Measurements from ENCODE around the gene OR8D1.
"Not testable (repeated sequence)": the region's sequence is repeated elsewhere in the genome, so short reads cannot be mapped to it uniquely, and the experiment has no call there.

Gene OR8D1

GRCh38 chr11:124278261-124278660 lies 35.5 kb downstream of the OR8D1 start:
- no peak for DNase-seq

- no peak for DNase-seq
Measured at GRCh38 chr11:124277804-124278203, 35.9 kb downstream of the OR8D1 start.

GRCh38 chr11:124277207-124277606 lies 36.5 kb downstream of the OR8D1 start:
- DNase-seq, result no peak

DNA sequence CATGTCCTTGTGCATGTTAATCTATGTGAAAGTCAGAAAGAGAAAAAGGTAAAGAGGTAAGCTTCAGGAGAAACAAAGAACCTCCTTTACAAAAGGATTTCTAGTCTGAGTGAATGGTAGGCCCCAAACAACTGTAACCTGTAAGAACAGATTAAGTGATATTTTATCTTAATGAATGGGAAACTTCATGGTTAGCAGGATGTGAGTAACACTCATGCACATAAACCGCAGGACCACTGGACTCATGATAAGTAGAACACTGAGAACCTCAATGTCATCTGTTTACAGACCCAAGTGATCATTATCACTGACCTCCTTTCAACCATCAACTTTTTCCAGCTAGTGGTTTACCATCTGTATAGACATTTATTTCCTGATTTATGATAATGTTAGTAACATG lies 37.7 kb downstream of the OR8D1 start:
- no peak for DNase-seq

- DNase-seq, result no peak
Measured at GRCh38 chr11:124274000-124274399, 39.7 kb downstream of the OR8D1 start.

DNA sequence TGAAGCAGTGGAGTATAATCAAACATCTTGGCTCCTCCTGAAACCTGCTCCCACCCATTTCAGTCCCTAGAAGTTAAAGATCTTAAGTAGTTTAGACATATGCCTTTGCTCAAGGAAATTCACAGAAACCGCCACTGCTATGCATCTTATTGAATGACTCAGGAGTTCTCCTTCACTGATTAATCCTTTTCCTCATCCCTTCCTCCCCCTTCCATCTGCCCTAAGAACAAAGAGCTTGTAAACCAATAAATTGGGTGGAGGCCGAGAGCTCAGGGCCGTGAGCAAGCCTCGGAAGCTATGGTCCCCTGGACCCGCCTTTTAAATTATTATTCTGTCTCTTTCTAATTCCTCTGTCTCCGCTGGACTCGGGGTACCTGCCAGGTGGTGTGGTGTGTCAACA lies 42.9 kb downstream of the OR8D1 start:
- not testable (repeated sequence) for DNase-seq

DNA sequence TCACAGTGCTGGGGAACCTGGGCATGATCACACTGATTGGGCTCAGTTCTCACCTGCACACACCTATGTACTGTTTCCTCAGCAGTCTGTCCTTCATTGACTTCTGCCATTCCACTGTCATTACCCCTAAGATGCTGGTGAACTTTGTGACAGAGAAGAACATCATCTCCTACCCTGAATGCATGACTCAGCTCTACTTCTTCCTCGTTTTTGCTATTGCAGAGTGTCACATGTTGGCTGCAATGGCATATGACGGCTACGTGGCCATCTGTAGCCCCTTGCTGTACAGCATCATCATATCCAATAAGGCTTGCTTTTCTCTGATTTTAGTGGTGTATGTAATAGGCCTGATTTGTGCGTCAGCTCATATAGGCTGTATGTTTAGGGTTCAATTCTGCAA lies 48.7 kb downstream of the OR8D1 start:
- not testable (repeated sequence) for DNase-seq

DNA sequence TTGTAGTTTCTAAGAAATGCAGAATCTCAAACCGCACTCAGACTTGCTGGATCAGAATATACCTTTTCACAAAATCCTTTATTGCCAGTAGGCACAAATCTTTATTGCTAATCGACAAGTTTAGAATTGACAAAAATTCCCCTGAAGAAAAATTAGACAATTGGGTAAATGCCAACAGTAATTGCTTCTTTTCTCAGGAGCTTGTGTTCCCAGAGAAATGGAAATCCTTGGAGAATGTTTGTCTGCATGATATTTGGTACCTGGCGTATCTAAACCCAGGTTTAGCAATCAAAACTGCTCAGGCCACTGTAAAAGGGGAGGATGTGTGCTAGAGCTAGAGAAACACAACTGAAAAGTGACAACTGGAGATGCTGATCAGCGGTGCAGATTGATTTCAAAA lies 57.7 kb downstream of the OR8D1 start, which contains the start of gene OR8G5:
Gene OR8G5 (plus strand): TSS at position 301 of the 400 bp plus-strand sequence. CDS start 8,556 bp downstream, outside the sequence.
- no peak for DNase-seq
